Measurements from ENCODE around the gene MRPL34.

MRPL34 gene

GRCh38 chr19:17329366-17330261, 23.9 kb downstream of the MRPL34 start:
- no peak for DNase-seq

- no peak for DNase-seq
Measured at GRCh38 chr19:17330262-17331044, 24.8 kb downstream of the MRPL34 start.

- no peak for DNase-seq
Measured at GRCh38 chr19:17331045-17331558, 25.4 kb downstream of the MRPL34 start.

- DNase-seq, result no peak
Measured at GRCh38 chr19:17332360-17332676, 26.6 kb downstream of the MRPL34 start.

GRCh38 chr19:17332677-17333581, 27.3 kb downstream of the MRPL34 start:
- DNase-seq, result peak; percentile 25

DNA sequence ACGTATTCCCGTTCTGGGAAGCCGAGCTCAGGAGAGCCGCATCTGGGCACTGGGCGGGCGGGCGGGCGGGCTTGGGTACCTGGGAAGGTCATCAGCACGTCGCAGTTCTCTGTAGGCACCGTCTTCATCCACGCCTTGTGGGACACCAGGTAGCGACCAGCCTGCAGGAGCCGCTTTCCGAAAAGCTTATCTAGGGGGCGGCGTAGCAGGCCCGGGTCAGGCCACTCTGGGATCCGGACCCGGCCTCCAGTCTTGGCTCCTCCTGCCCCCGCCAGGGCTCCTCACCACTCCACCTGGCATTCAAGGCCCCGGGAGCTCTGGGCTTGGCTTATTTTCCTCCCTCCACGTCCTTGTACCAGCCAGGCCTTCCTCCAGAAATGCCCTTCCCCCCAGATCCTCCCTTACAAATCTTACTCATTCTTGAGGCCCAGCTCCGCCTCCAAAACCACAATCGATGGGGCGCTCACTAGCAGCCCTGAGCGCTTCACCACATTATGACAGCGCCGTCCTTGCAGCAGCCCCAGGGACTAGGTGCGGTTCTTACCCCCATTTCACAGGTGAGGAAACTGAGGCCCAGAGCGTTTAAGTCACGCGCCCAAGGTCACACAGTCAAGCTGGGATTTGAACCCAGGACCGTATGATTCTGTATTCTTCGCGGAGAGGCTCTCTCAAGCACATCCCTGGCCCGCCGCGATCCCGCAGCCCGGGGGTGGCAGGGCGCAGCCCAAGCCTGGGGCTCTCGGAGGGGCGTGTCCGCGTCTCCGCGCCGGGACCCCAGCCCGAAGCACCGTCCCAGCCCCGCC, 28.1 kb downstream of the MRPL34 start:
- peak; percentile 81 for DNase-seq

DNA sequence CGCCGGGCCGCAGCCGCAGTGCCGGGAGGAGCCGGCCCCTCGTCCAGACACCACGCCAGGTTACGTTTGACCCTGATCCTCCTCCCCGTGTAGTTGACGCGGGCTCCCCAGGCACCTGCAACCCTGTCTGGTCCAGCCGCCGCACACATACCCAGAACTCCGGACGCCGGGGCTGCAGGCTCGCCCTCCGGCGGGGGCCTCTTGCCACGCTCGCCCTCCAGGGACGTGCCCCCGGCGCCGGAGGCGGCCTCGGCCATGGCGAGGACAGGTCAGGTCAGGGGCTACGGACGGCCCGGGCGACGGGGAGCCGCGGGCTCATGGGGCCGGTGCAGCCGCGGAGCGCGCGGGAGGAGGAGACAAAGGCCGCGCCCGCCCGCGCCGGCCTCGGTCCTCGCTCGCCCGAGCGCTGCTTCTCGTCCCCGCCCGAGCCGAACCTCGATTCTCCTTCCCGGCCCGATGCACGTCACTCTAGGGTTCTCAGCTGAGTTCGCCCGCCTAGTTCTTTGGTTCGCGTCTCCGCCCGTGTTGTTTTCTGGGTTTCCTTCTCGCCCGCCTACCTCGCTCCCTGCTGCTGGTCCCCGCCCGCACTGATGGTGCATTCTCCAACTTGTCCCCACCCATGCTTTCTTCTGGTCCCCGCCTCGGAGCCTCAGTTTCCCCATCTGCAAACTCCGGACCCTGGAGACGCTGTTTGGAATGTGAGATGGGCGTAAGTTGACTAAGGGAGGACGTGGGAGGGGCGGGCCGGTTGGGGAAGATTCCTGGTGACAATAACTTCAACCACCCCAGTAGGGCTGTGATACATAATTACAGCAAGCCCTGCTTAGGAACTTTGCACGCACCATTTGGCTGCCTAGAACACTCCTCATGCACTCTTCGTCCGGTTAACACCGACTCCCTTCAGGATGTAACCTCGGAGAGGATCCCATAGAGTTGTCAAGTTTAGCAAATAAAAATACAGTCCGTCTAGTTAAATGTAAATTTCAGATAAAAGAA, 29.0 kb downstream of the MRPL34 start, which contains the start of gene ANO8:
Gene ANO8, minus strand, starts transcription at position 442 of the 996 bp plus-strand sequence. Its CDS starts 185 bp downstream, at position 257.
- peak; percentile 97 for DNase-seq

DNA sequence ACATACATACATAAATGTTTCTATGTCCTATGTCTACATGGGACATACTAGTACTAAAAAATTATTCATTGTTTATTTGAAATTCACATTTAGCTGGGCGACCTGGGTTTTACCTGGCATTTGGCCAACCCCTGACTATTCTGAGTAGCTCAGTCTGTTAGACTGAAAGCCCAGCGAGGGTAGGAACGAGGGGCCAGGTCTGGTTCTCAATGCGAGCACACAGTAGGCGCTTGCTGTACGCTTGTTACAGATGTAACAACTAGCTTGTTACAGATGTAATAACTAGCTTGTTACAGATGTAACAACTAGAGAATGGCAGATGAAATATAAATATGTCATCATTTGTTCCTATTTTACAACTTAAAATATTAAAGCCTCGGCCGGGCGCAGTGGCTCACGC, 29.9 kb downstream of the MRPL34 start:
- DNase-seq, result no peak

DNA sequence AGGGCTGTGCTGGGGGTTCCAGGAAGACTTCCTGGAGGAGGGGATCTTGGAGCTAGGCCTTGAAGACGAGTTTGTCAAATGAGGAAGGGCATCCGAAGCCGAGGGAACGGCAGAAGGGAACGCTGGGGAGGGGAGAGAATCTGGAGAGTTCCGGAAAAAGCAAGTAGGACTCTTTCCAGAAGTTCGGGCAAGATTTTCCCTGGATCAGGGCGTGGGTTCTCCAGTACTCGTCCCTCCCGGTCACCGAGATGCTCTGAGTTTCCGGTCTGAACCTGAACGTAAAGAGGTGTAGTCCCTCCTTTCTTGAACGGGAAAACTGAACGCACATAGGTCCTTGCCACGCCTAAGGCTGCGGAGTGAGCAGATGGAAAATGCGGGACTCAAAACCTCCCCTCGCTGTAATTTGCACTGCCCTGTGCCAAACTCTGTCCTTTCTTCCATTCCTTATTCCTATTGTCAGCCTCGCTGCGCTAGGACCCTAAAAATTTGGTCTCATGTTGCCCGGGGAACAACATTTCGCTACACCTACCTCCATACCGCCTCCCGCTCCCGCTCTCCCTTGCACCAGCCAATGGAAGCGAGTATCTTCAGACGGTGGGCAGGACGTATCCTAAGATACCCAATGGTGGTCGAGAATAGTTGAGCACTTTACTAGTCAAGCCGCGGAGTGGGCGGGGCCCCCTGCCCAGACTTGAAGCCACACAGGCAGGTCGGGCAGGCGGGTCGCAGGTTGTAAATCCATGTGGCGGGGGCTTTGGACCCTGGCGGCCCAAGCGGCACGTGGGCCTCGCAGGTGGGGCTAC, 31.4 kb downstream of the MRPL34 start, which contains the start of gene GTPBP3:
Gene GTPBP3, plus strand, starts transcription at position 682 of the 803 bp plus-strand sequence. Its CDS starts 59 bp downstream, at position 741.
- peak; percentile 97 for DNase-seq

GRCh38 chr19:17337675-17338432, 32.2 kb downstream of the MRPL34 start:
- DNase-seq, result no peak

GRCh38 chr19:17338433-17339078, 32.9 kb downstream of the MRPL34 start:
- no peak for DNase-seq

DNA sequence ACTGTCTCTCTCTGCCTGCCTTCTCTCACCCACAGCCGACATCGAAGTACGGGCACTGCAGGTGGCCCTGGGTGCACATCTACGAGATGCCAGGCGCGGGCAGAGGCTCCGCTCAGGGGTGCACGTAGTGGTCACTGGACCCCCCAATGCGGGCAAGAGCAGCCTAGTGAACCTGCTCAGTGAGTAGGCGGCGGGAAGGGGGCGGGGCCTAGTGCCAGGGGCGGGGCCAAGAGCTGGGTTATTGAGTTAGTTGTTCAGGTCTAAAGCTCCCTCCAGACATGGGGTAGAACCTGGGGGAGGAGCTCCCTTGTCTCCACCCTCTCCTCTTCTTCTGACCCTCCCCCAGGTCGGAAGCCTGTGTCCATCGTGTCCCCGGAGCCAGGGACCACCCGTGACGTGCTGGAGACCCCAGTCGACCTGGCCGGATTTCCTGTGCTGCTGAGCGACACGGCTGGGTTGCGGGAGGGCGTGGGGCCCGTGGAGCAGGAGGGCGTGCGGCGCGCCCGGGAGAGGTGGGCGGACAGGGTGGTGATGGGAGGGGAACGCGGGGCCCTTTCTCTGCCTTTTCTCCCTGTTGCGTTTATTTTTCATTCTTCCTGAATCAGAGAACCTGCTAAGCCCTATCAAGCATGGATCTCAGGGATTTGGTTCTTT, 33.5 kb downstream of the MRPL34 start:
- DNase-seq, result peak; percentile 23

DNA sequence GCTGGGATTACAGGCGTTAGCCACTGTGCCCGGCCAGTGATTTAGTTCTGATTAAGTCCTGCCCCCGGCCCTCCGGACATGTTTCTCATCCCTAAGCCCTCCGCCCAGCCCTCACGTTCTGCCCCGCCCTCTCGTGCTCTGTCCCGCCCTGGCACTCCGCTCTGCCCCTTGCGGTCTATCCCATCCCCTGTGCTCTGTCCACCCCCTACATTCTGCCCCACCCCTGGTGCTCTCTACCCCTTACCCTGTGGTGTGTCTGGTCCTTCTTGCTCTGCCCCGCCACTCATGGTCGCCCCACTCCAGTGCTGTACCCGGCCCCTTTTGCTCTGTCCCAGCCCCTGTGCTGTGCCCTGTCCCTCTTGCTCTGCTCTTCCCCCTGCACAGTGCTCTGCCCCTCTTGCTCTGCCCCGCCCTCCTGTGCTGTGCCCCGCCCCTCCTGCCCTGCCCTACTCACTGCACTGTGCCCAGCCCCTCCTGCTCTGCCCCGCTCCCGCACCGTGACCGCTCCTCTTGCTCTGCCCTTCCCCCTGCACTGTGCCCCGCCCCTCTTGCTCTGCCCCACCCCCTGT, 34.7 kb downstream of the MRPL34 start:
- DNase-seq, result no peak

DNA sequence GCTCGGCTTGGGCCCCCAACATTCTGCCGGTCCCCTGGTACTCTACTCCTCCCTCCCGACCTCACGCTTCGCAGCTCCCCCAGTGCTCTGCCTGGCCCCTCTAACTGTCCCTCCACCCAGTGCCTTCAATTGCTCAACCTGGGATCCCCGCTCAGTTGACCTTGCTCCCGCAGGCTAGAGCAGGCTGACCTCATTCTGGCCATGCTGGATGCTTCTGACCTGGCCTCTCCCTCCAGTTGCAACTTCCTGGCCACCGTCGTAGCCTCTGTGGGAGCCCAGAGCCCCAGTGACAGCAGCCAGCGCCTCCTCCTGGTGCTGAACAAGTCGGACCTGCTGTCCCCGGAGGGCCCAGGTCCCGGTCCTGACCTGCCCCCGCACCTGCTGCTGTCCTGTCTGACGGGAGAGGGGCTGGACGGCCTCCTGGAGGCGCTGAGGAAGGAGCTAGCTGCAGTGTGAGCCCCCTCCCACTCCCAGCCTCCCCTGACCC, 35.2 kb downstream of the MRPL34 start:
- DNase-seq, result no peak

DNA sequence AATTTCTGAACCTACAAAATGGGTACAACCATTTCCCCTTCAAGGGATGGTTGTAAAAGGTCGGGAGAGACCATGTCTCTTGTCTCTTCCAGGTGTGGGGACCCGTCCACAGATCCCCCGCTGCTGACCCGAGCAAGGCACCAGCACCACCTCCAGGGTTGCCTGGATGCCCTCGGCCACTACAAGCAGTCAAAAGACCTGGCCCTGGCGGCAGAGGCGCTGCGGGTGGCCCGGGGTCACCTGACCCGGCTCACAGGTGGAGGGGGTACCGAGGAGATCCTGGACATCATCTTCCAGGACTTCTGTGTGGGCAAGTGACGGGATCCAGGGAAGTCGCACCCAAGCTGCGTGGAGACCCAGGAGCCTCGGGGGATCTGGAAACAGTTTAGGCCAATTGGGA, 35.7 kb downstream of the MRPL34 start:
- DNase-seq, result no peak

DNA sequence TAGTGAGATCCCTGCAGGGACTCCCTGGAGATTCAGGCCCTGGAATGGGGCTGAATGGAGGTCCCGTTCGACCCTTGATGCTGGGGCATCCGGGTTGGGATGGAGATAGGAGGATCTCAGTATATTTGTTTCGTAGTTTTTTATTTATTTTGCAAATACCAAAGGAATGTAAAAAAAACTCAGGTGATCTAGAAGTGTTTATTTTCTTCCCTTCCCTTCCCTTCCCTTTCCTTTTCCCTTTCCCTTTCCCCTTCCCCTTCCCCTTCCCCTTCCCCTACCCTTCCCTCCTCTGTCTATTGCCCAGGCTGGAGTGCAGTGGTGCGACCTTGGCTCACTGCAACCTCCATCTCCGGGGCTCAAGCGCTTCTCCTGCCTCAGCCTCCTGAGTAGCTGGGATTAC, 36.2 kb downstream of the MRPL34 start:
- DNase-seq, result no peak

GRCh38 chr19:17346109-17346671, 40.5 kb downstream of the MRPL34 start:
- DNase-seq, result peak; percentile 59

All from stimulated activated naive CD4-positive, alpha-beta T cell treated with Interleukin-2 at 50 U/mL for 16 hours (primary cell).